GM12891 (cell line): ENCODE results near the gene HRG.

Experiments used
- POLR2A ChIP-seq: IDR thresholded peaks from 2 replicates; pipeline ENCODE4 v1.6.1; 2011; ENCODE audit warnings: low read depth, low read length, control low read depth
- POLR2AphosphoS5 ChIP-seq: IDR thresholded peaks from 2 replicates; pipeline ENCODE4 v1.6.1; 2011; ENCODE audit warnings: low read depth, low read length, control low read depth
- SPI1 ChIP-seq: IDR thresholded peaks from 2 replicates; pipeline ENCODE4 v1.6.1; 2011; ENCODE audit warnings: low read depth, low read length, control low read depth
- TAF1 ChIP-seq: IDR thresholded peaks from 2 replicates; pipeline ENCODE4 v1.6.1; 2011; ENCODE audit warnings: low read depth, low read length, control low read depth

DNA sequence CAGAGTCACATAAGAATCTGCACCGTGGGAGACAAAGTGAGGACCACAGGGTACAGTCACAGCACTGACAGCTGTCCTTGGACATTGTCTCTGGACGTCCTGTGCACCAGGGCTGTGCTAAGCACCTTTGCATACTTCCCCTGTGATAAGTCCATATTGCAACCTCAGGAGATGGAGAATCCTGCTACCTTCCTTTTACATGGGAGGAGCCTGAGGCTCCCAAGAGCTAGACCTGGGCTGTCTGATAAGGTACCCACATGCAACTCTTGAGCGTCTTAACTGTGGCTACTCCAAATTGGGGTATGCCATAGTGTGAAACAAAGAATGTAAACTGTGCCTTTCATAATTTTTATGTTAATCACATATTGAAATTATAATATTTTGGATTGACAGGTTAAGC lies 28.1 kb upstream of the HRG start:
- TF ChIP-seq POLR2A: no peak
- no peak for TF ChIP-seq POLR2AphosphoS5
- no peak for TF ChIP-seq TAF1
- TF ChIP-seq SPI1: no peak
